MCF 10A (cell line): ENCODE data around the gene TMPRSS11D. TPM values are rescaled to one million over a fixed set of nuclear protein-coding genes. Genes with fewer than 3 reads are reported as not detected.
A peak's percentile ranks its signal among the peaks of the same experiment; 100 is the strongest.

Experiments used
- Bru-seq: library from RNA; stranded (reverse); fragments of 400-500 nt; gene quantifications from one replicate; lab custom pipeline; 2021; lab: Mats Ljungman, UMichigan
- BruChase-seq, 2 experiments: library from RNA; stranded (reverse); fragments of 400-500 nt; gene quantifications; one replicate each; lab custom pipeline; 2021; lab: Mats Ljungman, UMichigan
- BruUV-seq: library from RNA; stranded (reverse); fragments of 400-500 nt; replicated peaks from 2 replicates; lab custom pipeline; 2021; lab: Mats Ljungman, UMichigan
- CTCF ChIA-PET: fragments of 300-600 bp; sonication (Branson Sonifier 250); formaldehyde crosslinking; extraction: SDS; loops from one replicate; lab custom pipeline; 2021; ENCODE audit warnings: antibody characterized with exemption, inconsistent platforms; lab: Yijun Ruan, JAX
- POLR2A ChIA-PET: fragments of 300-600, 350-650 bp; sonication (Branson Sonifier 250); formaldehyde crosslinking; extraction: SDS; loops from one replicate; lab custom pipeline; 2020; ENCODE audit warnings: antibody characterized with exemption, inconsistent platforms; lab: Yijun Ruan, JAX
- DNase-seq: peaks from one replicate; pipeline ENCODE4 v3.0.0-alpha.2; 2018; ENCODE audit not compliant: unreplicated experiment
- H3K27ac Mint-ChIP-seq: one replicate; pipeline ENCODE4 v1.8.0; 2022; ENCODE audit warnings: mild to moderate bottlenecking, low read depth, mixed read lengths; ENCODE audit not compliant: unreplicated experiment
- H3K27me3 Mint-ChIP-seq: one replicate; pipeline ENCODE4 v1.8.0; 2022; ENCODE audit warnings: mixed read lengths; ENCODE audit not compliant: insufficient read depth, unreplicated experiment
- H3K36me3 Mint-ChIP-seq: one replicate; pipeline ENCODE4 v1.8.0; 2022; ENCODE audit warnings: mild to moderate bottlenecking, moderate library complexity, mixed read lengths; ENCODE audit not compliant: insufficient read depth, unreplicated experiment
- H3K4me1 Mint-ChIP-seq: one replicate; pipeline ENCODE4 v1.8.0; 2022; ENCODE audit warnings: mixed read lengths; ENCODE audit not compliant: insufficient read depth, unreplicated experiment
- H3K4me3 Mint-ChIP-seq: one replicate; pipeline ENCODE4 v1.8.0; 2022; ENCODE audit warnings: mild to moderate bottlenecking, moderate library complexity, mixed read lengths; ENCODE audit not compliant: unreplicated experiment
- H3K9me3 Mint-ChIP-seq: one replicate; pipeline ENCODE4 v1.8.0; 2022; ENCODE audit warnings: mixed read lengths; ENCODE audit not compliant: unreplicated experiment
- intact Hi-C: fragments of 100-400 bp; cut with micrococcal nuclease; formaldehyde crosslinking; loops from 2 replicates; pipeline ENCODE4 v1.14.1; 2022
- long read RNA-seq: library from polyadenylated mRNA; stranded (forward); transcript quantifications from one replicate; pipeline ENCODE4 v2.0.0, GENCODE V29; 2022
- total RNA-seq: library from RNA; stranded (reverse); gene quantifications from 2 replicates; pipeline ENCODE4 v1.2.3, GENCODE V29; 2022
- TF ChIP-seq, protein P1 (sequence below): fragments of 200-600 bp; IDR thresholded peaks from one replicate; pipeline ENCODE4 v1.8.0; 2022; ENCODE audit warnings: antibody characterized with exemption, mild to moderate bottlenecking; ENCODE audit not compliant: unreplicated experiment

Gene TMPRSS11D, protein sequence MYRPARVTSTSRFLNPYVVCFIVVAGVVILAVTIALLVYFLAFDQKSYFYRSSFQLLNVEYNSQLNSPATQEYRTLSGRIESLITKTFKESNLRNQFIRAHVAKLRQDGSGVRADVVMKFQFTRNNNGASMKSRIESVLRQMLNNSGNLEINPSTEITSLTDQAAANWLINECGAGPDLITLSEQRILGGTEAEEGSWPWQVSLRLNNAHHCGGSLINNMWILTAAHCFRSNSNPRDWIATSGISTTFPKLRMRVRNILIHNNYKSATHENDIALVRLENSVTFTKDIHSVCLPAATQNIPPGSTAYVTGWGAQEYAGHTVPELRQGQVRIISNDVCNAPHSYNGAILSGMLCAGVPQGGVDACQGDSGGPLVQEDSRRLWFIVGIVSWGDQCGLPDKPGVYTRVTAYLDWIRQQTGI
- total RNA-seq = not detected in 2 replicates
- Bru-seq, nascent RNA = percentile 7 among the genes with signal in this experiment
- BruChase-seq, experiment 1, labeled RNA remaining after a 6-hour chase = percentile 2 among the genes with signal in this experiment
- percentile 3 among the genes with signal in this experiment for BruChase-seq, experiment 2, labeled RNA remaining after a 2-hour chase
- long read RNA-seq = 0 reads

- Mint-ChIP-seq H3K9me3 (no peaks in the 10 kb centered on the region), H3K27me3 (no peaks in the 10 kb centered on the region), H3K27ac (no peak within 1 kb of the TSS), H3K36me3 (no peaks in the 10 kb centered on the region), H3K4me1 (peaks cover 14% of the 10 kb centered on the region), H3K4me3 (no peak within 1 kb of the TSS)
- intact Hi-C loops = no loop called here
- no peak for DNase-seq
- ChIA-PET POLR2A (no interaction called here), CTCF (interaction anchor here (0.6 to 1.7 kb wide), 4 partner anchors 12 to 260 kb away, joined by 3 to 4 read pairs (median 3); no protein-coding TSS in a partner anchor)
- TF ChIP-seq, protein P1, sequence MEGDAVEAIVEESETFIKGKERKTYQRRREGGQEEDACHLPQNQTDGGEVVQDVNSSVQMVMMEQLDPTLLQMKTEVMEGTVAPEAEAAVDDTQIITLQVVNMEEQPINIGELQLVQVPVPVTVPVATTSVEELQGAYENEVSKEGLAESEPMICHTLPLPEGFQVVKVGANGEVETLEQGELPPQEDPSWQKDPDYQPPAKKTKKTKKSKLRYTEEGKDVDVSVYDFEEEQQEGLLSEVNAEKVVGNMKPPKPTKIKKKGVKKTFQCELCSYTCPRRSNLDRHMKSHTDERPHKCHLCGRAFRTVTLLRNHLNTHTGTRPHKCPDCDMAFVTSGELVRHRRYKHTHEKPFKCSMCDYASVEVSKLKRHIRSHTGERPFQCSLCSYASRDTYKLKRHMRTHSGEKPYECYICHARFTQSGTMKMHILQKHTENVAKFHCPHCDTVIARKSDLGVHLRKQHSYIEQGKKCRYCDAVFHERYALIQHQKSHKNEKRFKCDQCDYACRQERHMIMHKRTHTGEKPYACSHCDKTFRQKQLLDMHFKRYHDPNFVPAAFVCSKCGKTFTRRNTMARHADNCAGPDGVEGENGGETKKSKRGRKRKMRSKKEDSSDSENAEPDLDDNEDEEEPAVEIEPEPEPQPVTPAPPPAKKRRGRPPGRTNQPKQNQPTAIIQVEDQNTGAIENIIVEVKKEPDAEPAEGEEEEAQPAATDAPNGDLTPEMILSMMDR = no peak
- BruUV-seq = no TSS peak
Measured at GRCh38 chr4:67883902-67884301, at the start of gene TMPRSS11D. Gene TMPRSS11D (minus strand): TSS chr4:67884002. CDS start chr4:67883933, 69 bp downstream.

DNA sequence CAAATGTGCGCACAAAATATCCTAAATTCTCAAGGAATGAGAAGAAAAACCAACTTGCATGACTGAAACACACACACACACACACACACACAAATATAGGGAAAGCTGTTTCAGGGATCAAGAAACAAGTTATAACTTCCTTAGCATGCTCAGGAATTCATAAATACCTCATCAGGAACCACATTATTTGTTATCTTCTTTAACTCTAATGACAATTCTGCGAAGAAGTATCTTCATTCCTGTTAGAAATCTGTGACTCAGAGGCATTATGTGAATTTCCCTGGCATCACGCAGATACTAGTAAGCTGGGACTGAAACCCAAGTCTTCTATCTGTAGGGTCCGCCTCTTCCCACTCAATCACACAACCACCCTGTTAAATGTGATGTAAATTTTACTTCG is 49.2 kb upstream of the TMPRSS11D start:
- Mint-ChIP-seq H3K9me3 (no peaks in the 10 kb centered on the region), H3K4me1 (peaks cover 19% of the 10 kb centered on the region), H3K36me3 (no peaks in the 10 kb centered on the region), H3K4me3 (no peak overlapping the region), H3K27me3 (no peaks in the 10 kb centered on the region), H3K27ac (no peak overlapping the region)
- no peak for DNase-seq
- CTCF ChIA-PET = interaction anchor here (0.6 to 0.8 kb wide), 3 partner anchors 15 to 382 kb away, joined by 3 read pairs; no protein-coding TSS in a partner anchor
- TF ChIP-seq, protein P1 = no peak
- BruUV-seq = no TSS peak
- intact Hi-C loops = no loop called here
- POLR2A ChIA-PET = no interaction called here

GRCh38 chr4:67931256-67931655 is 47.5 kb upstream of the TMPRSS11D start:
- Mint-ChIP-seq H3K27ac (no peak overlapping the region), H3K9me3 (no peaks in the 10 kb centered on the region), H3K27me3 (no peaks in the 10 kb centered on the region), H3K4me3 (no peak overlapping the region), H3K36me3 (no peaks in the 10 kb centered on the region), H3K4me1 (peaks cover 19% of the 10 kb centered on the region)
- CTCF ChIA-PET = interaction anchor here (0.6 kb wide), 1 partner anchor 982 kb away, joined by 3 read pairs; no protein-coding TSS in a partner anchor
- intact Hi-C loops = no loop called here
- DNase-seq = no peak
- no TSS peak for BruUV-seq
- POLR2A ChIA-PET = no interaction called here
- TF ChIP-seq, protein P1 = no peak

DNA sequence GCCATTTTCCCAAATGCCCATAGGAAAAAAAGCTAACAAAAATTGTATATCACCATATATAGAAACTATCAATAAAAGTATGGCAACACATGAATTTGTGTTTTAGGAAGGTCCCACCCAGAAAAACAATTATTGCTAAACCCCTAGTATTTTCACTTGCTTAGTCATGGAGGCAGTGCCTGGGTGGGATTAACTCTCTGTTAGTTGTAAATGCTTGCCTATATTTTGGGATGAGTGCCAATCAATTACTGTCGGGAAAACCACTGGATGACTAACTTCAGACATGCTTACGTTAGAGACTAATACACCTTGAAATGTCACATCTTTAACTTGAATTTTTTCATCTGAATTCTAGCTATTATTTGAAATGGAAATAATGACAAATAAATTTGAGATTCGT is 45.6 kb upstream of the TMPRSS11D start:
- Mint-ChIP-seq H3K36me3 (no peaks in the 10 kb centered on the region), H3K4me1 (peaks cover 19% of the 10 kb centered on the region), H3K4me3 (no peak overlapping the region), H3K27me3 (no peaks in the 10 kb centered on the region), H3K27ac (no peak overlapping the region), H3K9me3 (no peaks in the 10 kb centered on the region)
- TF ChIP-seq, protein P1 = no peak
- DNase-seq = peak; percentile 91
- BruUV-seq = no TSS peak
- intact Hi-C loops = no loop called here
- CTCF ChIA-PET = interaction anchor here (0.8 to 2.2 kb wide), 2 partner anchors 59 to 247 kb away, joined by 3 to 9 read pairs; no protein-coding TSS in a partner anchor
- POLR2A ChIA-PET = interaction anchor here (0.6 to 1.1 kb wide), 3 partner anchors 33 to 229 kb away, joined by 3 to 5 read pairs (median 3); partner anchors contain the start of gene UBA6
